K562 (cell line): ENCODE measurements around the gene PIK3R1. TPM values are rescaled to one million over a fixed set of nuclear protein-coding genes. Genes with fewer than 3 reads are reported as not detected.

Experiments
- ATAC-seq: fragments of 200-7000 bp; cut with Tn5 transposase; 3 replicates; pipeline ENCODE4 v1.9.1; 2020; ENCODE audit warnings: moderate library complexity
- BruUV-seq: library from RNA; stranded (reverse); fragments of 400-500 nt; replicated peaks from 2 replicates; lab custom pipeline; 2021; lab: Mats Ljungman, UMichigan
- CTCF ChIA-PET: fragments of 300-600 bp; formaldehyde crosslinking; extraction: SDS; loops from one replicate; lab custom pipeline; 2021; ENCODE audit warnings: low intra/inter-chr PET ratio; lab: Yijun Ruan, JAX
- POLR2A ChIA-PET: fragments of 300-600, 350-650 bp; sonication (Branson Sonifier 250); formaldehyde crosslinking; extraction: SDS; loops from one replicate; lab custom pipeline; 2021; ENCODE audit warnings: antibody characterized with exemption, inconsistent platforms; lab: Yijun Ruan, JAX
- DNase-seq, 4 experiments: peaks; one replicate each; pipeline versions ENCODE4 v3.0.0 to v3.0.0-alpha.2; 2011 to 2018; ENCODE audit warnings: low spot score in 3 of 4, mixed read lengths in 3 of 4; ENCODE audit errors: extremely low read depth in 1 of 4
- FAIRE-seq: peaks from 2 replicates; lab custom pipeline; 2011; peaks lifted over from hg19 to GRCh38; lab: Jason Lieb, UNC
- H2AFZ ChIP-seq: 2 replicates; pipeline ENCODE4 v1.6.0; 2011; ENCODE audit warnings: low read depth, low read length, control low read depth, inconsistent platforms
- H3K27ac ChIP-seq: fragments of 200-600 bp; 3 replicates; pipeline ENCODE4 v1.8.0; 2011; ENCODE audit warnings: low read depth, mild to moderate bottlenecking, control low read depth, inconsistent platforms, low read length, moderate library complexity, mixed read lengths; ENCODE audit errors: extremely low read depth
- H3K27me3 ChIP-seq, 2 experiments: fragments of 300-600 bp in 1 of 2; 2 replicates in 1 of 2; 3 replicates in 1 of 2; pipeline versions ENCODE4 v1.6.0 to v1.8.0; 2011; ENCODE audit warnings: inconsistent platforms in 2 of 2, low read length in 2 of 2, mild to moderate bottlenecking in 1 of 2, mixed read lengths in 1 of 2, moderate library complexity in 1 of 2; ENCODE audit not compliant: control insufficient read depth in 2 of 2, insufficient read depth in 2 of 2
- H3K36me3 ChIP-seq: fragments of 300-600 bp; 3 replicates; pipeline ENCODE4 v1.8.0; 2011; ENCODE audit warnings: mild to moderate bottlenecking, low read length, inconsistent platforms; ENCODE audit not compliant: control insufficient read depth, insufficient read depth
- H3K4me1 ChIP-seq, 2 experiments: fragments of 200-600 bp in 1 of 2; replicated peaks in 1 of 2; 2 replicates in 1 of 2; 3 replicates in 1 of 2; pipeline versions ENCODE4 v1.5.1 to v1.8.0; 2011; ENCODE audit warnings: inconsistent platforms in 2 of 2, low read length in 2 of 2, mild to moderate bottlenecking in 1 of 2, mixed read lengths in 1 of 2, moderate library complexity in 1 of 2; ENCODE audit not compliant: control insufficient read depth in 2 of 2, insufficient read depth in 2 of 2
- H3K4me2 ChIP-seq: 2 replicates; pipeline ENCODE4 v1.6.1; 2011; ENCODE audit warnings: low read length, control low read depth, inconsistent platforms, mixed read lengths; ENCODE audit not compliant: insufficient read depth
- H3K4me3 ChIP-seq: fragments of 200-600 bp; sonication (generic), shearing (Covaris generic); 2 replicates; pipeline ENCODE4 v1.5.1; 2016; ENCODE audit warnings: control low read depth, inconsistent platforms
- H3K79me2 ChIP-seq: fragments of 200-600 bp; 3 replicates; pipeline ENCODE4 v1.8.0; 2011; ENCODE audit warnings: low read length, inconsistent platforms; ENCODE audit not compliant: control insufficient read depth, insufficient read depth
- H3K9ac ChIP-seq, 2 experiments: 2 replicates each; pipeline versions ENCODE4 v1.6.0 to v1.6.1; 2011; ENCODE audit warnings: low read depth in 2 of 2, low read length in 2 of 2, control low read depth in 1 of 2, inconsistent platforms in 1 of 2, mild to moderate bottlenecking in 1 of 2, mixed read lengths in 1 of 2; ENCODE audit not compliant: insufficient read depth in 1 of 2
- H3K9me1 ChIP-seq: one replicate; pipeline ENCODE4 v1.6.0; 2011; ENCODE audit warnings: inconsistent platforms, mild to moderate bottlenecking, low read length, moderate library complexity; ENCODE audit not compliant: control insufficient read depth, insufficient read depth
- H3K9me3 ChIP-seq: replicated peaks from 2 replicates; pipeline ENCODE4 v1.5.1; 2011; ENCODE audit warnings: low read depth, low read length, inconsistent platforms; ENCODE audit not compliant: control insufficient read depth, insufficient read depth
- H4K20me1 ChIP-seq: replicated peaks from 2 replicates; pipeline ENCODE4 v1.6.1; 2011; ENCODE audit warnings: low read length, inconsistent platforms, mixed read lengths; ENCODE audit not compliant: control insufficient read depth, insufficient read depth
- CBFB ChIP-seq: sonication (generic); formaldehyde crosslinking; IDR thresholded peaks from 2 replicates; pipeline ENCODE4 v1.4.0; 2020; ENCODE audit warnings: mild to moderate bottlenecking, missing genetic modification reagents
- CCAR2 ChIP-seq: fragments of 200-400 bp; formaldehyde crosslinking; IDR thresholded peaks from 2 replicates; pipeline ENCODE4 v1.6.1; 2017; ENCODE audit warnings: mild to moderate bottlenecking, low read depth, low read length
- CREBBP ChIP-seq: IDR thresholded peaks from one replicate; pipeline ENCODE4 v1.6.1; 2012; ENCODE audit warnings: low read depth, mild to moderate bottlenecking, control low read depth, inconsistent platforms, low read length
- ERF ChIP-seq: fragments of 450-650 bp; formaldehyde crosslinking; IDR thresholded peaks from 2 replicates; pipeline ENCODE4 v1.4.0; 2020; ENCODE audit warnings: mild to moderate bottlenecking, mixed read lengths
- HNRNPL ChIP-seq: fragments of 200-400 bp; formaldehyde crosslinking; IDR thresholded peaks from 2 replicates; pipeline ENCODE4 v1.6.1; 2017; ENCODE audit warnings: low read depth, mild to moderate bottlenecking, low read length
- PATZ1 ChIP-seq: fragments of 250-450 bp; sonication (Bioruptor Pico); IDR thresholded peaks from 2 replicates; pipeline ENCODE4 v1.5.0; 2020; ENCODE audit warnings: mild to moderate bottlenecking, borderline replicate concordance
- PURB ChIP-seq: sonication (generic); formaldehyde crosslinking; IDR thresholded peaks from 2 replicates; pipeline ENCODE4 v1.9.0; 2021; ENCODE audit warnings: low read depth, mild to moderate bottlenecking, missing genetic modification reagents
- SP2 ChIP-seq: IDR thresholded peaks from 2 replicates; pipeline ENCODE4 v1.6.1; 2011; ENCODE audit warnings: mild to moderate bottlenecking, low read depth, low read length, moderate library complexity; ENCODE audit not compliant: poor library complexity, severe bottlenecking; ENCODE audit errors: extremely low read depth
- XRCC5 ChIP-seq: fragments of 200-400 bp; formaldehyde crosslinking; IDR thresholded peaks from 2 replicates; pipeline ENCODE4 v1.6.1; 2017; ENCODE audit warnings: low read depth, mild to moderate bottlenecking, low read length
- ZNF668 ChIP-seq: fragments of 250-450 bp; sonication (Bioruptor Pico); IDR thresholded peaks from 2 replicates; pipeline ENCODE4 v1.8.0; 2022; ENCODE audit warnings: mild to moderate bottlenecking, inconsistent platforms
- WGBS: fragments of 100-300 bp; shearing (Covaris generic); methylation state at CpG from one replicate; pipeline ENCODE4 v1.1.6; 2016; ENCODE audit warnings: low coverage, mixed read lengths; ENCODE audit not compliant: insufficient coverage; ENCODE audit errors: missing lambda C conversion rate; 5-methylcytosine and 5-hydroxymethylcytosine counted together
- in situ Hi-C: fragments of 300-500 bp; cut with MboI; formaldehyde crosslinking; loops from 4 replicates; pipeline ENCODE4 v1.15.0; 2018; ENCODE audit warnings: inconsistent platforms, mixed read lengths
- intact Hi-C: fragments of 100-400 bp; cut with micrococcal nuclease; formaldehyde crosslinking; loops from 2 replicates; pipeline ENCODE4 v1.14.2; 2022
- polyA plus RNA-seq, 8 experiments: library from polyadenylated mRNA; depleted of rRNA in 4 of 8; stranded (reverse) in 5 of 8; unstranded in 3 of 8; fragments of >200 nt; fragmentation: Nextera tagmentation in 2 of 8; fragmentation: Illumina TruSeq in 1 of 8; extraction: Ambion mirVana in 2 of 8; extraction: Trizol in 1 of 8; gene quantifications; 2 replicates each; pipeline versions ENCODE4 v1.2.1 to v1.2.3, GENCODE V29; 2011 to 2014; ENCODE audit warnings: inconsistent platforms in 1 of 8, missing spikeins in 1 of 8
- total RNA-seq, 7 experiments: library from RNA; depleted of rRNA in 6 of 7; stranded (reverse); fragments of >200 nt in 6 of 7; fragmentation: Illumina TruSeq in 2 of 7; extraction: Trizol in 2 of 7; gene quantifications; 2 replicates each; pipeline versions ENCODE4 v1.2.1 to v1.2.3, GENCODE V29; 2011 to 2021; ENCODE audit warnings: low replicate concordance in 1 of 7
- TF ChIP-seq, protein P1 (sequence below), 2 experiments: fragments of 450-650 bp in 1 of 2; IDR thresholded peaks; 2 replicates each; pipeline ENCODE4 v1.6.1; 2011 to 2017; ENCODE audit warnings: low read depth in 2 of 2, antibody characterized with exemption in 1 of 2, borderline replicate concordance in 1 of 2, low read length in 1 of 2, mild to moderate bottlenecking in 1 of 2, mixed read lengths in 1 of 2; ENCODE audit not compliant: control insufficient read depth in 1 of 2
- TF ChIP-seq, protein P2 (sequence below): IDR thresholded peaks from 2 replicates; pipeline ENCODE4 v1.6.1; 2012; ENCODE audit warnings: low read depth, low read length, improper control_type of control experiment, borderline replicate concordance

The PIK3R1 gene
- total and polyA plus RNA-seq, 9 of the 15 experiments (the other 6 are each of a cell fraction or from before 2014, with no cell fraction given) = 1.1 to 9.7 (median 4.8) TPM

DNA sequence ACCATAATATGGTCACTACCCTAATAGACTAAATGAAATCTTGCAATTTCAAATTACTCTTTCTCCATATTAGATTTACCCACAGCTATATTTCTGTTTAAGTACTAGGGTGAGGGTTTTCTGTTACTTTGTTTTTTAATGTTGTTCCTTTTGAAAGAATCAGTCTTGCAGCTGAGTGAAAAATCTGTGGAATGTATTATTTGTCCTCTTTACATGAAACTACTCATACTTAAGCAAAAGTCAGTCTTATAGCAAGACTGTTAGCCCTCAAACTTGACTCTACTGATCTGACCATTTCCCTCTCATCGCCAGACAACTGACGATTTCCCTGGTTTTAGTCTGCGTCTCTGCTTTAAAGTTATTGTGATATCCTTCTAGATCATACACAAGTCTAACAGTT, 84.0 kb downstream of the PIK3R1 start (continued):
- TF ChIP-seq, protein P1, sequence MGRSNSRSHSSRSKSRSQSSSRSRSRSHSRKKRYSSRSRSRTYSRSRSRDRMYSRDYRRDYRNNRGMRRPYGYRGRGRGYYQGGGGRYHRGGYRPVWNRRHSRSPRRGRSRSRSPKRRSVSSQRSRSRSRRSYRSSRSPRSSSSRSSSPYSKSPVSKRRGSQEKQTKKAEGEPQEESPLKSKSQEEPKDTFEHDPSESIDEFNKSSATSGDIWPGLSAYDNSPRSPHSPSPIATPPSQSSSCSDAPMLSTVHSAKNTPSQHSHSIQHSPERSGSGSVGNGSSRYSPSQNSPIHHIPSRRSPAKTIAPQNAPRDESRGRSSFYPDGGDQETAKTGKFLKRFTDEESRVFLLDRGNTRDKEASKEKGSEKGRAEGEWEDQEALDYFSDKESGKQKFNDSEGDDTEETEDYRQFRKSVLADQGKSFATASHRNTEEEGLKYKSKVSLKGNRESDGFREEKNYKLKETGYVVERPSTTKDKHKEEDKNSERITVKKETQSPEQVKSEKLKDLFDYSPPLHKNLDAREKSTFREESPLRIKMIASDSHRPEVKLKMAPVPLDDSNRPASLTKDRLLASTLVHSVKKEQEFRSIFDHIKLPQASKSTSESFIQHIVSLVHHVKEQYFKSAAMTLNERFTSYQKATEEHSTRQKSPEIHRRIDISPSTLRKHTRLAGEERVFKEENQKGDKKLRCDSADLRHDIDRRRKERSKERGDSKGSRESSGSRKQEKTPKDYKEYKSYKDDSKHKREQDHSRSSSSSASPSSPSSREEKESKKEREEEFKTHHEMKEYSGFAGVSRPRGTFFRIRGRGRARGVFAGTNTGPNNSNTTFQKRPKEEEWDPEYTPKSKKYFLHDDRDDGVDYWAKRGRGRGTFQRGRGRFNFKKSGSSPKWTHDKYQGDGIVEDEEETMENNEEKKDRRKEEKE (IDR thresholded peaks at IDR 0.05; ENCODE audit: borderline replicate concordance in 1 of 2, control insufficient read depth in 1 of 2, low read depth in 2 of 2, low read length in 1 of 2) = no peak
- TF ChIP-seq CCAR2 (no peak), XRCC5 (no peak)

DNA sequence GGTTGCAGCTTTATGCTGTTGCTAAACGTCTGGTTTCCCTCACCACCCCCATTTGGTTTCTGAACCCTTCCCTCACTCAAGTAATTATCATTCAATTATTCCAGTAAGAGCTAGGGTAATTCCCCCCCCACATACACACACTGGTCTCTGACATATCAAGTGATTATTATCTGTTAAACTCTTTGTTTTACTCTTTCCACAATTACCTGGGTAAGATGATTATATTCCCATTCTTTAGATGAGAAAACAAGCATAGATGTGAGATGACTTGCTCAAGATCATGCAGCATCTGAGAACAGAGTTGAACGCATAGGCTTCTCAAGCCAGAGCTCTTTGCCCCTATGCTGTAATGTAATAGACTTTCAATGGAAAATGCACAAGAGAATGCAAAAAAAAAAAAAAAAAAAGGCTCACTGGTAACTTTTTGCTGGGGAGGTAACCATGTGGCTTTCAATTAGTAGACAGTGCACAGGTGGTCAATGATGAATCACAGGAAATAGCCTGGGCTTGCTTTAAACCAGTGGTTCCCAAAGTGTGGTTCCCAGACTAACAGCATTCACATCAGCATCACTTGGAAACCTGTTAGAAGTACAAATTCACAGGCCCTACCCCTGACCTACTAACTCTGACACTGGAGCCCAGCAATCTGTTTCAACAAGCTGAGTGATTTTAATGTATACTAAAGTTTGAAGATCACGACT, 87.6 kb downstream of the PIK3R1 start:
- Histone ChIP-seq H2AFZ (no peak overlapping the region), H3K9me1 (no peaks in the 10 kb centered on the region), H3K4me2 (no peak overlapping the region), H3K9me3 (no peaks in the 10 kb centered on the region), H3K27me3 (peaks cover 5 to 11% of the 10 kb centered on the region in 2 experiments; a peak in 2 of 5 replicates), H3K4me3 (no peak overlapping the region), H3K9ac (no peak overlapping the region), H4K20me1 (0 out of 2 replicates have a peak, but pooled peaks cover 3% of the 10 kb centered on the region), H3K79me2 (no peaks in the 10 kb centered on the region), H3K4me1 (peaks cover 0 to 8% of the 10 kb centered on the region in 2 experiments; a peak in 2 of 5 replicates), H3K36me3 (no peaks in the 10 kb centered on the region), H3K27ac (no peak overlapping the region)
- FAIRE-seq = no peak
- intact Hi-C loops (loop anchor here (5.0 kb wide), 1 partner anchor 79 kb away; no protein-coding TSS in a partner anchor), in situ Hi-C loops (no loop called here)
- no TSS peak for BruUV-seq
- no peak for DNase-seq
- ATAC-seq = peak; percentile 34; the same call in 2 of the 3 replicates
- CTCF ChIA-PET = no interaction called here
- POLR2A ChIA-PET = interaction anchor here (0.7 to 1.4 kb wide), 3 partner anchors 8 to 208 kb away, joined by 4 to 5 read pairs (median 4); no protein-coding TSS in a partner anchor
- 16% methylated on average over 3 of the region's 3 CpGs for WGBS
- TF ChIP-seq CREBBP = no peak
- TF ChIP-seq ZNF668 (CRISPR knock-in tag) = no peak
- TF ChIP-seq CBFB (CRISPR knock-in tag) = no peak
- TF ChIP-seq HNRNPL = no peak
- TF ChIP-seq, protein P2, sequence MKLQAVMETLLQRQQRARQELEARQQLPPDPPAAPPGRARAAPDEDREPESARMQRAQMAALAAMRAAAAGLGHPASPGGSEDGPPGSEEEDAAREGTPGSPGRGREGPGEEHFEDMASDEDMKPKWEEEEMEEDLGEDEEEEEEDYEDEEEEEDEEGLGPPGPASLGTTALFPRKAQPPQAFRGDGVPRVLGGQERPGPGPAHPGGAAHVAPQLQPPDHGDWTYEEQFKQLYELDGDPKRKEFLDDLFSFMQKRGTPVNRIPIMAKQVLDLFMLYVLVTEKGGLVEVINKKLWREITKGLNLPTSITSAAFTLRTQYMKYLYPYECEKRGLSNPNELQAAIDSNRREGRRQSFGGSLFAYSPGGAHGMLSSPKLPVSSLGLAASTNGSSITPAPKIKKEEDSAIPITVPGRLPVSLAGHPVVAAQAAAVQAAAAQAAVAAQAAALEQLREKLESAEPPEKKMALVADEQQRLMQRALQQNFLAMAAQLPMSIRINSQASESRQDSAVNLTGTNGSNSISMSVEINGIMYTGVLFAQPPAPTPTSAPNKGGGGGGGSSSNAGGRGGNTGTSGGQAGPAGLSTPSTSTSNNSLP = no peak
- no peak for TF ChIP-seq PURB (CRISPR knock-in tag)
- no peak for TF ChIP-seq PATZ1
- no peak for TF ChIP-seq ERF
- TF ChIP-seq SP2 = no peak
